T-helper 2 cell treated with Interferon-gamma antibody and Interleukin-4, amounts not matched to agents 5 μg/mL and 100 μg/mL, for 36 hours (primary cell): ENCODE results near the gene DSC1.

Experiments
- DNase-seq: peaks from one replicate; pipeline ENCODE4 v3.0.0; 2021; ENCODE audit warnings: low spot score
- H3K27ac Mint-ChIP-seq: one replicate; pipeline ENCODE4 v1.8.0; 2021; ENCODE audit warnings: mild to moderate bottlenecking, mixed read lengths
- H3K27me3 Mint-ChIP-seq: one replicate; pipeline ENCODE4 v1.8.0; 2021; ENCODE audit warnings: low read depth, mixed read lengths
- H3K36me3 Mint-ChIP-seq: one replicate; pipeline ENCODE4 v1.8.0; 2021; ENCODE audit warnings: low read depth, mixed read lengths
- H3K4me1 Mint-ChIP-seq: one replicate; pipeline ENCODE4 v1.8.0; 2021; ENCODE audit warnings: low read depth, mixed read lengths
- H3K4me3 Mint-ChIP-seq: one replicate; pipeline ENCODE4 v1.8.0; 2022; ENCODE audit warnings: mild to moderate bottlenecking, moderate library complexity, mixed read lengths
- H3K9me3 Mint-ChIP-seq: one replicate; pipeline ENCODE4 v1.8.0; 2021; ENCODE audit warnings: mixed read lengths

The DSC1 gene

DNA sequence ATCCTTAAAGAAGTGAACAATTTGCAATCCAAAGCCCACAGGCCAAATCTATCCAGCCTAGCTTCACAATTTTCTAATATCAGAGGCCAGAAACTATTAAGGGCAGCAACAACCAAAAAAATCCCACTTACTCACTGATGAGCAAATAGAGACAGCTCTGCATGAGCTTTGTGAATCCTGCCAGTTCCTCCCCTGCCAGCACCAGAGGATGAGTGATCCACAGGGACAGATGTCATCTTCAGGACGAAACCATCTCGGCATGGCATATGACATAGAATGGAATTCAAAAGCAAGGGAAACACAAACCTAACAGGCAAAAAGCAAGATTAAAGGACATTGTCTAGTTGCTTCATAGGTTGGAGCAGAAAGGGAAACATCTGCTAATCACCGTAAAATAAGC is 58.2 kb downstream of the DSC1 start:
- Mint-ChIP-seq H3K27me3 (peaks cover 20% of the 10 kb centered on the region), H3K36me3 (no peaks in the 10 kb centered on the region), H3K4me3 (no peak overlapping the region), H3K9me3 (peaks cover 3% of the 10 kb centered on the region), H3K4me1 (no peaks in the 10 kb centered on the region), H3K27ac (no peak overlapping the region)
- DNase-seq: no peak

DNA sequence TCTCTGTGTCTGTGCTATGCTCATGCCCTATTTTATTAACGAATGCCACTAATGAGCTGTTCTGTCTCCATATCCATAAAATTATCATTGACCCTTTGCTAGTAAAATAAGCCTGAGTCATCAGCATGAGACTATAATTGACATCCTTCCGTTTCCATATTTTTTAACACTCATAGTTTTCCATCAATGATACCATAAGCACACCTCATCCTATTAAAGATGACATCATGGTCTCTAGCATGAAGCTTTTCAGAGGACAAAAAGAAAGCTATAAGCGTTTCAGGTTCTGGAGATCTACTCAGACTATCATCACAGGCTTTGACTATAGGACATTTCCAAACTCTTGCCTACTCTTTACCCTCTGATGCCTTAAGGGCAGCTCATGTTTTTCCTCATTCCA is 59.2 kb downstream of the DSC1 start:
- DNase-seq: no peak
- H3K9me3 Mint-ChIP-seq: peaks cover 3% of the 10 kb centered on the region
- no peak overlapping the region for H3K27ac Mint-ChIP-seq
- no peaks in the 10 kb centered on the region for H3K36me3 Mint-ChIP-seq
- no peak overlapping the region for H3K4me3 Mint-ChIP-seq
- no peaks in the 10 kb centered on the region for H3K4me1 Mint-ChIP-seq
- H3K27me3 Mint-ChIP-seq: peaks cover 23% of the 10 kb centered on the region

DNA sequence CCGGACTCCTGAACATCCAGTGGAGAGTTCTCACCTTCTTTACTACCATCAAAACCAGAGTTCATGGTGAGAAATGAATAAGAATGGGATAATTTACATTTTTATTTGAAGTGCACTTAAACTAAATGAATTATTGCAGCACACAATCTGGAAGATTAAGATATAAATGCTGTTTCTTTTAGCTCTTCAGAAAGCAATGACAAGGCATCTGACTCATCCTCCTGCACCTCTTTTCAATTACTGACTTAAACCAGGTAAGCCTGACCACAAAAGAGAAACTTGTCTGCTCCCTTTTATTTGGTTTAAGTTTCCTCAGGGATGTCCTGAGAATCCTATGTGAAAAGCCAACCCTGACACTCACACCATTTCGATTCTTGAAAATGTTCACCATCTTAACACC is 59.7 kb downstream of the DSC1 start:
- Mint-ChIP-seq H3K4me1 (no peaks in the 10 kb centered on the region), H3K9me3 (peaks cover 3% of the 10 kb centered on the region), H3K4me3 (no peak overlapping the region), H3K36me3 (no peaks in the 10 kb centered on the region), H3K27me3 (peaks cover 23% of the 10 kb centered on the region), H3K27ac (no peak overlapping the region)
- DNase-seq: no peak

DNA sequence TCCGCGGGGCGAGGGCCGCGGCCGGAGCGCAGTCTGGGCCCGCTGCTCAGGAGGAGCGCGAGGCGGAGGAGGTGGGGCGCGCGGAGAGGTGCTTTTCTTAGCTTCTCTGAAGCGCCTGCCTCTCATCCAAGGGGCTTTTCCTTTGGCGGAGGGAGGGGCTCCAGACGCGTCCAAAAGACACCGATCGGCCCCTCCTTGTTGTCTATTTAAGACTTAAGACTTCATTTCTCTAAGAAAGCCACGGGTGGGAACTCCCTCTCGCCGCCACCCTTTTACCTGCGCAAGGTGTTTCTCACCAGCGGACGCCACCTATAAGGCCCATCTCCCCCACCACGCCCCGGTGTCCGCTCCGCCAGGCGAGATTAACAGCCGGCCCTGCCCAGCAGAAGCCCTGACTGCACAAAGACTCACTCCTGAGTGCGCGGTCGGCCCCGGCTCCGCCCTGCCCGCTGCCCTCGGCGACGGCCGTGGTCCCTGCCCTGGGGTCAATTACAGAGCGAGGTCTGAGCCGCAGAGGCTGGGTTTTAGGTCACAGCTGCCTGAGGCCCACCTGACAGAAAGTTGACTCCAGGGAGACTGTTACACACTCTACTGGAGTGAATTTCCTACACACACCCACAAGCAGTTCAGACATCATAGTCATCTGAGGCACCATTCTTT is 60.5 kb downstream of the DSC1 start, which contains the start of gene DSC2:
Gene DSC2, minus strand, starts transcription at position 397 of the 660 bp plus-strand sequence. CDS start 450 bp downstream, outside the sequence.
- no peak within 1 kb of the TSS for H3K4me3 Mint-ChIP-seq
- no peak for DNase-seq
- no peaks in the 10 kb centered on the region for H3K36me3 Mint-ChIP-seq
- H3K4me1 Mint-ChIP-seq: no peaks in the 10 kb centered on the region
- H3K9me3 Mint-ChIP-seq: peaks cover 3% of the 10 kb centered on the region
- H3K27ac Mint-ChIP-seq: no peak within 1 kb of the TSS
- H3K27me3 Mint-ChIP-seq: peaks cover 23% of the 10 kb centered on the region

DNA sequence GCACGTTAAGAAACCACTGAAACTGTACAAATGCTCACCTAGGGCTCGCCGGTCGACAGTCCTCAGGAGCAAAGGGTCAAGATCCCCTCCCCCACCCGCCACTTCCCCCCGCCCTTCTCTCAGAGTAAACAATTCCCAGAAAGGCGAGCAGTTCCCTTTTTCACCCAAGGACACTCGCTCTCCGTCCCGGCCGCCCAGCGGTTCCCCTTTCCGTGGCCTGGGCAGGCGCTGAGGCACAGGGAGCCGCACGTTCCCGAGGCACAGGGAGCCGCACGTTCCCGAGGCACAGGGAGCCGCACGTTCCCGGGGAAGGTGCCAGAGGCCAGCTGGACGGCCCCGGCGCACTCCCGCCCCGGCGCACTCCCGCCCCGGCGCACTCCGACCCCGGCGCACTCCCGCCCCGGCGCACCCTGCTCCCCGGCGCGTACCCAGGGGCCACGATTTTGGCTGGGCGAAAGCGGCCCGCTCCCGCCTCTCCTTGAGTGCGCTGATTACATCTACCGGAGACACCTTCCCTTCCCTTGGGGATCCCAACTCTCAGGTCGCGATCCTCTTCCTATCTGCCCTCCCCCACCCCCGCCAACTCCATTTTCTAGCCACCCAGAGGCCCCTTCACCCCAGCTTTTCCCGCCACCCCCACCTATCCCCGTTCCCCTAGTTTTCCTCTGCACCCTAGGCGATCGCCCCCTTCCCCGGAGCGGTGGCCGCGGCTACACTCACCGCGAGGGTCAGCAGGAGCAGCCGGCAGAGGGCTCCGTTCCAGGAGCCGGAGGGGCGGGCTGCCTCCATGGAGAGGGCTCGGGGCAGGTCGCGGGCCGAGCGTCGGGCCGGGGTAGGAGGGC is 61.3 kb downstream of the DSC1 start:
- DNase-seq: no peak
- Mint-ChIP-seq H3K27me3 (peaks cover 23% of the 10 kb centered on the region), H3K27ac (no peak overlapping the region), H3K4me3 (no peak overlapping the region), H3K9me3 (peaks cover 3% of the 10 kb centered on the region), H3K4me1 (no peaks in the 10 kb centered on the region), H3K36me3 (no peaks in the 10 kb centered on the region)

DNA sequence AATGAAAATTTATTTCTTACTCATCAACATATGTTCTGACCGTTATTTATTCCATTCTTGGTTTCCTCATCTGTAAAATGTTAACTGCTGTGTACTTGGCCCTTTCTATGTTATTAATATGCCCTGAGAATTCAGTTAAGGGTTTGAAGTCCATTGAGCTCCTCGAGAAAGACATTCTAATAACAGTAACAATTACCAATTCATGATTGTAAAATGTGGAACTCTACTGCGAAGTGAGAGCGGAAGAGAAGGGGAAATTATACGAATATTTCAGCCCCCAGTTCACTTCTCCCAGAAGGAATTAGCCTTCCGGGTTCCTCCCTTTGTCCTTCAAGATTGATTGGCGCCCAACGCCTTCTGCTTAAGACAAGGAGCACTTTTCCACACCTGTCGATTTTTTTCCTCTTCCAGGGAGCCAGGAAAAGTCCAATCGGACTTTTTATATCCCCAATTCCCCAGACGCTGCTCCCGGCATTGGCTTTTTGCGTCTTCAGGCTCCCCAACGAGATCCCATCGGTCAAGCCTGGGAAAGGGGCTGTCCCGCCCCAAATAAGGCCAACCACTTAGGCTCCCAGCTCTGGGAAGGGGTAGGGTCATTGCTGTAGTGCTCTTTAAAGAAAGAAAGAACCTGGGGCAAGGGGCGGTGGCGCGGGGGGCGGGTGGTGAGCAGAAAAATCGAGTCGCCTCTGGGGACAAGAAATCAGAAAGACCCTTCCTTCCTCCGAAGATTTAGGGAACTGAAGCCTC is 62.0 kb downstream of the DSC1 start:
- no peak overlapping the region for H3K27ac Mint-ChIP-seq
- H3K4me1 Mint-ChIP-seq: no peaks in the 10 kb centered on the region
- no peak overlapping the region for H3K4me3 Mint-ChIP-seq
- peaks cover 3% of the 10 kb centered on the region for H3K9me3 Mint-ChIP-seq
- no peaks in the 10 kb centered on the region for H3K36me3 Mint-ChIP-seq
- DNase-seq: no peak
- H3K27me3 Mint-ChIP-seq: peaks cover 23% of the 10 kb centered on the region

DNA sequence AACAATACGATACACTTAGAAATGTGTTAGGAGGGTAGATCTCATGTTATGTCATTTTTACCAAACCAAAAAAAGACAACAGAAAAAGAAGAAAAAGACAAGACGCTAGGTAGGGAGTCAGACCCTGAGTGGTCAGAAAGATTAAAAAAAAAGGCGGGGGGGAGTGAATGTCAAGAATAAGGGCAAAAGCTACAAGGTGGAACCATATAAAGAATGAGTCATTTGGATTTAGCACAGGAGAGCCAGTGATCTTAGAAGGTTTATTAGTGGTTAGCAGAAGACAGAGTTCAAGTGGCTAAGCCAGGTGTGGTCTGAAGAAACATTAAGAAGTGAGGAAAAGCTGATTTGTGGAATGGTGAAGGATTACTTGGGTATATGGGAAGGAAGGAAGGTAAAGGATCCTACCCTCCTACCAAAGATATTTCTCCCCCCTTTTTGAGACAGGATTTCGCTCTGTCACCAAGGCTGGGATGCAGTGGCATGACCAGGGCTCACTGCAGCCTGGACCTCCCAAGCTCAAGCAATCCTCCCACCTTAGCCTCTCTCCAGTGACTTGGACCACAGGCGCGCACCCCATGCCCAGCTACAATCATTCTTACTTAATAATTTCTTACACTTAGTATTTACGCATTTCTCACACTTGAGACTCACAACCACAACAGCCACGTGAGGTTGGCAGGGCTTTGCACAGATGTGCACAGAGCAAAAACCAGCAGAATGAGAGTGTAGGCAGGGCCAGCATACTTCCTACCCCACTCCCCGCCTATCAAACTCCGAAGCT is 63.0 kb downstream of the DSC1 start:
- peaks cover 23% of the 10 kb centered on the region for H3K27me3 Mint-ChIP-seq
- no peaks in the 10 kb centered on the region for H3K36me3 Mint-ChIP-seq
- no peak overlapping the region for H3K27ac Mint-ChIP-seq
- no peaks in the 10 kb centered on the region for H3K4me1 Mint-ChIP-seq
- no peak overlapping the region for H3K4me3 Mint-ChIP-seq
- no peak for DNase-seq
- peaks cover 3% of the 10 kb centered on the region for H3K9me3 Mint-ChIP-seq

DNA sequence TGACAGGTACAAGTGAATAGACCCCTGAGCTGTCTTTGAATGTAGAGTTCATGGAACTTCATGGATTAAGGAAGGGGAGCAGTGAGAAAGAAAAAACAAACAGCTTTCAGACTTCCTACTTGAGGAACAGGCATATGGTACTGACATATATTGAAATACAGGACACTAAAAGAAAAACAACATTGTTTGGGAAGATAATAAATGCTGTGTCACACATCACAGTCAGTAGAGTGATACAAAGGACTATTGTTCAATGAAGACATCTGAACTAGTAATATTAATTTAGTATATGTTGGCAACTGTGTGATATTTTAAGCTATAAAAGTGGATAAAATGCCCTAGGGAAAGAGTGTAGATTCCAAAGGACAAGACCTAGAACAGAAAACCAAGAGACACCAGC is 63.8 kb downstream of the DSC1 start:
- H3K4me3 Mint-ChIP-seq: no peak overlapping the region
- H3K36me3 Mint-ChIP-seq: no peaks in the 10 kb centered on the region
- no peak overlapping the region for H3K27ac Mint-ChIP-seq
- H3K9me3 Mint-ChIP-seq: peaks cover 3% of the 10 kb centered on the region
- no peaks in the 10 kb centered on the region for H3K4me1 Mint-ChIP-seq
- H3K27me3 Mint-ChIP-seq: peaks cover 23% of the 10 kb centered on the region
- DNase-seq: no peak

DNA sequence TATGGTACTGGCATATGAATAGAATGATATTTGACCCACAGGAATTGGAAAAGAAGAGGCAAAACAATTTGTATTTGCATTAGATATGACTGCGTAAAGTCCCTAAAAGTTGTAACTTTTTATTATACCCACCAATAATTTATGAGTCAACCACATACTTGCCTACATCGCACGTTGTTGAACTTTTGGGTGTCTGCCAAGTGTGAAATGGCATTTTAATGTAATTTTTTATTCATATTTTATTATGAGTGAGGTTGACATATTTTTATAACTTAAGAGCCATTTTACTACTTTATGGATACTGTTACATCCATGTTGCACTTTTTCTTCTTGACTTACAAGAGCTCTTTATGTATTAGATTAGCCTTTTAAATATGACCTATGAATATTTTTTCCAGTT is 65.0 kb downstream of the DSC1 start:
- H3K4me1 Mint-ChIP-seq: no peaks in the 10 kb centered on the region
- H3K36me3 Mint-ChIP-seq: no peaks in the 10 kb centered on the region
- H3K4me3 Mint-ChIP-seq: no peak overlapping the region
- no peak overlapping the region for H3K27ac Mint-ChIP-seq
- no peak for DNase-seq
- H3K27me3 Mint-ChIP-seq: peaks cover 21% of the 10 kb centered on the region
- peaks cover 3% of the 10 kb centered on the region for H3K9me3 Mint-ChIP-seq

DNA sequence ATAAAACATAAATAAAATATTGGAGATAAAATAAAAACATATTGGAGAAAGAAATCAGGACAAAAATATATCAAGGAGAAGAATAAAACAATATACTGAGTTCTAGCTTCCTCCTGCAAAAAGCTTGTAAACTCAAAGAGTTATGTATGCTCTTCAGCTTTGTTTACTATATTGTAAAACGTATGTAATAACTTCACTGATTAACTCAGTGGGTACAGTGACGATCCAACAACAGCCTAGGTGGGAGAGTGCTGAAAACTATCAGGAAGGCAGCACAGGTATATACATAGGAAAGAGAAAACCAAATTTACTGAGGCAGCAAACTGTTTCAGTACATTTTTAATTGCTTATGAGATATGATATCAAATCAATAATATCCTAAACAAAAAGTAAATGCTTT is 68.8 kb downstream of the DSC1 start:
- no peak for DNase-seq
- Mint-ChIP-seq H3K36me3 (no peaks in the 10 kb centered on the region), H3K27me3 (no peaks in the 10 kb centered on the region), H3K4me1 (no peaks in the 10 kb centered on the region), H3K27ac (no peak overlapping the region), H3K4me3 (no peak overlapping the region), H3K9me3 (peaks cover 5% of the 10 kb centered on the region)

DNA sequence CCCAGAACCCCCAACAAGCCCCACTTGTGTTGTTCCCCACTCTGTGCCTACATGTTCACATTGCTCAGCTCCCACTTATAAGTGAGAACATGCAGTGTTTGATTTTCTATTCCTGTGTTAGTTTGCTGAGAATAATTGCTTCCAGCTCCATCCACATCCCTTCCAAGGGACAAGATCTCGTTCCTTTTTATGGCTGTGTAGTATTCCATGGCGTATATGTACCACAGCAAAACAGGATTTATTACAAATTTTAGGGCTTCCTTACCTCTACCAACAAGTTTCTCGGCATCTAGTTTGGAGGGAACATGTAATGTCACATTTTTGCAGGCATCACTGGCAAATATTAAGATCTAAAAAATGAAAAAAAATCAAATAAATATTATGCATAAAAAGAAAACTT is 69.4 kb downstream of the DSC1 start:
- no peak for DNase-seq
- Mint-ChIP-seq H3K4me3 (no peak overlapping the region), H3K36me3 (no peaks in the 10 kb centered on the region), H3K27ac (no peak overlapping the region), H3K9me3 (peaks cover 5% of the 10 kb centered on the region), H3K27me3 (no peaks in the 10 kb centered on the region), H3K4me1 (no peaks in the 10 kb centered on the region)

DNA sequence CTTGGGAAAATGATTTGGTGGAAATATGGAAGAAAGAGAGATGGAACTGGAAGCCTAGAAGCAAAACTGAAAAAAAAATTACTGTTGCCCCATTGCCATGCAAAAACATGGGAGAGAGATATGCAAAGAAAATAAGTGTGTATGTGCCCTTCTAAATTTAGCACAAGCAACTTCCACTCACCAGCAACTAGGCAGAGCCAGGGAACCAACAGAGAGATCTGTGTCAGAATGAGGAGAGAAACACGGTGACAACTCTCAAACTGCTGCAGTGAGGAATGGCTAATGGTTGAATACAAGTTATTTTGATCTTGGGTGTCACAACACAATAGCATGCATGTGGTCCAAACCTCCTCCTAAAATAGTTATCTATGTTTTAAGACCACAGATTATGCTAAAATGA is 71.3 kb downstream of the DSC1 start:
- Mint-ChIP-seq H3K9me3 (peaks cover 5% of the 10 kb centered on the region), H3K27ac (no peak overlapping the region), H3K27me3 (no peaks in the 10 kb centered on the region), H3K4me1 (no peaks in the 10 kb centered on the region), H3K36me3 (no peaks in the 10 kb centered on the region), H3K4me3 (no peak overlapping the region)
- DNase-seq: no peak

DNA sequence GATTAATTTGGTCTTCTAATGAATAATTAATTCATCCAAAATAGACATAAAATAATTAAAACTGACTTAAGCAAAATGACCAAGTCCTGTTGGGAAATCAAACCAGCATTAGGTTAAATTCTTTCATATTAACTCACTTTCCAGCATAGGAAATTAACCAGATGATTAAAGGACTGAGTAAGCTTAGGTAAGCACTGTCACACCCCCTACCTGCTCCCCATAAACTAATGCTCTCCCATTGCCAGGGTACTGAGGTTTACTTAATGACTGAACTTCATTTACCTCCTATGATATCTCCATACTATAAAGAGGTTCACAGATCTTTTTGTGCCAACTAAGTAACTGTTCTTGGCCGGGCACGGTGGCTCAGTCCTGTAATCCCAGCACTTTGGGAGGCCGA is 74.1 kb downstream of the DSC1 start:
- H3K36me3 Mint-ChIP-seq: no peaks in the 10 kb centered on the region
- DNase-seq: no peak
- H3K27ac Mint-ChIP-seq: no peak overlapping the region
- peaks cover 5% of the 10 kb centered on the region for H3K9me3 Mint-ChIP-seq
- no peaks in the 10 kb centered on the region for H3K27me3 Mint-ChIP-seq
- no peak overlapping the region for H3K4me3 Mint-ChIP-seq
- no peaks in the 10 kb centered on the region for H3K4me1 Mint-ChIP-seq
